Adrenal gland (tissue), 12 donors: ENCODE data around the gene P3H2. TPM values are rescaled to one million over a fixed set of nuclear protein-coding genes. Genes with fewer than 3 reads are reported as not detected.

ENCODE experiments used
- DNase-seq, 7 donors: peaks; one replicate each; pipeline ENCODE4 v3.0.0-alpha.2; 2019 to 2020
- H3K27ac ChIP-seq, 5 donors: fragments of 200-600 bp; sonication (generic) in 4 of 5; 1 replicate in 3 of 5; 2 replicates in 2 of 5; pipeline versions ENCODE4 v1.5.1 to v1.8.0; 2016 to 2020; ENCODE audit warnings: mild to moderate bottlenecking in 1 of 5
- H3K27me3 ChIP-seq: fragments of 200-600 bp; 2 replicates; pipeline ENCODE4 v1.8.0; 2021
- H3K36me3 ChIP-seq, 2 donors: fragments of 200-600 bp; replicated peaks in 1 of 2; 1 replicate in 1 of 2; 2 replicates in 1 of 2; pipeline versions ENCODE4 v1.5.1 to v1.8.0; 2018 to 2022
- H3K4me1 ChIP-seq, 2 donors: fragments of 200-600 bp; replicated peaks in 1 of 2; 1 replicate in 1 of 2; 2 replicates in 1 of 2; pipeline versions ENCODE4 v1.5.1 to v1.8.0; 2018 to 2021
- H3K4me3 ChIP-seq, 4 donors: fragments of 200-600 bp; sonication (generic) in 3 of 4; one replicate each; pipeline ENCODE4 v1.5.1; 2016 to 2018
- H3K9me3 ChIP-seq, 3 donors: fragments of 200-600 bp; sonication (generic) in 1 of 3; replicated peaks in 1 of 3; 1 replicate in 2 of 3; 2 replicates in 1 of 3; pipeline versions ENCODE4 v1.5.1 to v1.8.0; 2016 to 2021
- CTCF ChIP-seq, 6 experiments: fragments of 450-650 bp in 4 of 6; fragments of 200-600 bp in 2 of 6; sonication (generic) in 1 of 6; IDR thresholded peaks; 1 replicate in 5 of 6; 2 replicates in 1 of 6; pipeline versions ENCODE4 v1.5.1 to v1.8.0; 2016 to 2021; ENCODE audit warnings: antibody characterized with exemption in 6 of 6, mild to moderate bottlenecking in 2 of 6, moderate library complexity in 1 of 6
- POLR2A ChIP-seq, 2 donors: fragments of 450-650 bp; IDR thresholded peaks; one replicate each; pipeline ENCODE4 v1.6.1; 2017; ENCODE audit warnings: antibody characterized with exemption in 2 of 2, mild to moderate bottlenecking in 2 of 2, moderate library complexity in 1 of 2
- WGBS, 4 donors: extraction: QIAGEN DNeasy Blood & Tissue Kit in 2 of 4; methylation state at CpG; one replicate each; pipeline versions ENCODE4 v1.1.5 to v1.1.7; 2013 to 2017; 5-methylcytosine and 5-hydroxymethylcytosine counted together
- intact Hi-C, 2 donors: fragments of 100-400 bp; cut with DNase I; formaldehyde crosslinking; loops; one replicate each; pipeline versions ENCODE4 v1.14.1 to v1.15.0; 2022 to 2023
- polyA plus RNA-seq, 3 donors: library from polyadenylated mRNA; stranded (reverse); fragments of 200-250 nt in 2 of 3; fragments of 350-450 nt in 1 of 3; fragmentation: Illumina TruSeq in 1 of 3; extraction: RNeasy Lipid Tissue Mini Kit (QIAGEN cat#74804) in 1 of 3; gene quantifications; one replicate each; pipeline ENCODE4 v1.2.3, GENCODE V29; 2013 to 2014
- total RNA-seq, 9 donors: library from RNA; depleted of rRNA in 4 of 9; stranded (reverse); fragments of >200 nt in 4 of 9; fragments of 120-200 nt in 1 of 9; fragmentation: NEBNext Ultra II Directional in 1 of 9; extraction: Animal tissue kit (Norgen Biotek cat#: 25700) in 1 of 9; gene quantifications; one replicate each; pipeline versions ENCODE4 v1.1.0 to v1.2.4, GENCODE V29; 2013 to 2023
- donor health status: healthy with polysubstance abuse.
- donor health status: Bipolar disorder and iron deficiency.
- donor health status: DM: yes; HTN: yes; CAD: no.
- donor health status: DM: no; HTN: no; CAD: no.
- donor health status: DM: no; HTN: no; CAD: no.
- donor health status: DM: yes; HTN: yes; CAD: no.

Gene P3H2
- total and polyA plus RNA-seq, 12 donors, result 22.8 to 175 (median 88.1) TPM

- Histone ChIP-seq H3K4me1 (no peaks in the 10 kb centered on the region), H3K4me3 (no peak overlapping the region), H3K9me3 (no peaks in the 10 kb centered on the region), H3K27me3 (no peaks in the 10 kb centered on the region), H3K36me3 (no peaks in the 10 kb centered on the region), H3K27ac (no peak overlapping the region)
- intact Hi-C loops, result no loop called here
- WGBS, 4 donors, result 74 to 87% (median 81%) methylated on average over 6 to 7 of the region's 7 CpGs
- TF ChIP-seq POLR2A (IDR thresholded peaks at IDR 0.05) (no peak), CTCF (IDR thresholded peaks at IDR 0.05) (no peak)
- DNase-seq, result no peak
These were observed 183.2 kb downstream of the P3H2 start for GRCh38 chr3:189937302-189938127.

DNA sequence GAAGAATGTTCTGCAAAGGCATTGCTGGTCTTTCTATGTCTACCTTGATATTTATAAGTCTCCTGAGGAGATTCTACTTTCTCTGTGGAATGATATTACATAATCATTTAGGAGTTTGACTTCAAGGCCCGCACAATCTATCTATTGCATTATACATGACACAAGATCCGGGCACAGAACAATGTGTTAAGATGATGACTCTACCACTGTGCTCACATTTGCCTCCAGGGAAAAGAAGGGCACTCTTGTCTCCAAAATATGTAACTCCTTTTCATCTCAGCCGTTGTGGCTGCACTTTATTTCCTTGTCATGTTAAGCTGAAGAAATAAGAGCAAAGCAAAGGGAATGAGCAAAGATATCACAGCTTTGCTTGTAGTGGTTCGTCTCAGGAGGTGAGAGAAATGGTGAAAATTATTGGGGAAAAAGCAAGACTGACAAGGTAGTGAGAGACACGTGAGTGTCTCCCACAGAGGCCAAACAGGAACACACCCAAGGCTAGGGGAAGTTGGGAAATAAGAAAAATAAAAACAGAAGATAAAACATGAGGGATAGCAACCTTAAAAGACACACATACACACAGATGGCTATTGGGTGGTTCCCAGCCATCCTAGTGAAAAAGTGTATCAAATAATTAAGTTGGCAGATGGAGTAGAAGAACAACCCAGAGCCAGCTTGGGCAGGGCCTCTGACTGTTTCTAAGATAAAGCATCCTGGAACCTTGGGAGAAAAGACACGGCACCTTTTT lies 184.3 kb downstream of the P3H2 start:
- Histone ChIP-seq H3K27ac (no peak overlapping the region), H3K9me3 (no peaks in the 10 kb centered on the region), H3K36me3 (no peaks in the 10 kb centered on the region), H3K27me3 (no peaks in the 10 kb centered on the region), H3K4me3 (no peak overlapping the region), H3K4me1 (no peaks in the 10 kb centered on the region)
- DNase-seq, result no peak
- WGBS, 4 donors, result 67 to 81% (median 78%) methylated on average over 6 of the region's 6 CpGs
- TF ChIP-seq CTCF (IDR thresholded peaks at IDR 0.05) (no peak), POLR2A (IDR thresholded peaks at IDR 0.05) (no peak)
- intact Hi-C loops, result no loop called here

- 69 to 78% (median 72%) methylated on average over 5 to 6 of the region's 6 CpGs for WGBS, 4 donors
- Histone ChIP-seq H3K27ac (no peak overlapping the region), H3K4me3 (no peak overlapping the region), H3K4me1 (no peaks in the 10 kb centered on the region), H3K9me3 (no peaks in the 10 kb centered on the region), H3K36me3 (no peaks in the 10 kb centered on the region), H3K27me3 (no peaks in the 10 kb centered on the region)
- DNase-seq, result no peak
- TF ChIP-seq POLR2A (IDR thresholded peaks at IDR 0.05), result no peak
- no peak for TF ChIP-seq CTCF (IDR thresholded peaks at IDR 0.05)
- intact Hi-C loops, result no loop called here
These were observed 192.5 kb downstream of the P3H2 start for GRCh38 chr3:189927975-189928895.

DNA sequence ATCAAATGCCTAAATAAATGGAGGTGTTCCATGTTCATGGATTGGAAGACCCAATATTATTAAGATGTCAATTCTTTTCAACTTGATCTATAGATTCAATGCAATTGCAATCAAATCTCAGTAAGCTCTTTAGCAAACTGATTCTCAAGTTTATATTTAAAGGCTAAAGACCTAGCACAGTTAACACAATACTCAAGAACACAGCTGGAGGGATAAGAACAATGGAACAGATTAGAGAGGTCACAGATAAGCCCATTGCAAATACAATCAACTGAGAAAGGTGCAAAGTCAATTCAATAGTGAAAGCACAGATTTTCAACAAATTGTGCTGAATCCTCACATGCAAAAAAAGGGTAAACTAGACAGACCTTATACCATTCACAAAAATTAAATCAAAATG lies 198.9 kb downstream of the P3H2 start:
- DNase-seq, result no peak
- no peaks in the 10 kb centered on the region for H3K4me1 ChIP-seq
- no peaks in the 10 kb centered on the region for H3K36me3 ChIP-seq
- no peak overlapping the region for H3K4me3 ChIP-seq
- H3K9me3 ChIP-seq, result no peaks in the 10 kb centered on the region
- no peak for TF ChIP-seq POLR2A (IDR thresholded peaks at IDR 0.05)
- TF ChIP-seq CTCF (IDR thresholded peaks at IDR 0.05), result no peak
- H3K27ac ChIP-seq, result no peak overlapping the region
- no peaks in the 10 kb centered on the region for H3K27me3 ChIP-seq
- intact Hi-C loops, result no loop called here
